ENCODE measurements around the gene CPNE1.

GRCh38 chr20:35653893-35654292 lies 10.8 kb downstream of the CPNE1 start:
- TF ChIP-seq, protein P1, sequence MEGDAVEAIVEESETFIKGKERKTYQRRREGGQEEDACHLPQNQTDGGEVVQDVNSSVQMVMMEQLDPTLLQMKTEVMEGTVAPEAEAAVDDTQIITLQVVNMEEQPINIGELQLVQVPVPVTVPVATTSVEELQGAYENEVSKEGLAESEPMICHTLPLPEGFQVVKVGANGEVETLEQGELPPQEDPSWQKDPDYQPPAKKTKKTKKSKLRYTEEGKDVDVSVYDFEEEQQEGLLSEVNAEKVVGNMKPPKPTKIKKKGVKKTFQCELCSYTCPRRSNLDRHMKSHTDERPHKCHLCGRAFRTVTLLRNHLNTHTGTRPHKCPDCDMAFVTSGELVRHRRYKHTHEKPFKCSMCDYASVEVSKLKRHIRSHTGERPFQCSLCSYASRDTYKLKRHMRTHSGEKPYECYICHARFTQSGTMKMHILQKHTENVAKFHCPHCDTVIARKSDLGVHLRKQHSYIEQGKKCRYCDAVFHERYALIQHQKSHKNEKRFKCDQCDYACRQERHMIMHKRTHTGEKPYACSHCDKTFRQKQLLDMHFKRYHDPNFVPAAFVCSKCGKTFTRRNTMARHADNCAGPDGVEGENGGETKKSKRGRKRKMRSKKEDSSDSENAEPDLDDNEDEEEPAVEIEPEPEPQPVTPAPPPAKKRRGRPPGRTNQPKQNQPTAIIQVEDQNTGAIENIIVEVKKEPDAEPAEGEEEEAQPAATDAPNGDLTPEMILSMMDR (IDR thresholded peaks at IDR 0.05; ENCODE audit: low read depth, low read length) = no peak
- no peak for TF ChIP-seq EZH2phosphoT487 (IDR thresholded peaks at IDR 0.05; ENCODE audit: low read depth)
